GM18511 (cell line): ENCODE data around the gene LRP3.
"Not testable (repeated sequence)": the region's sequence is repeated elsewhere in the genome, so short reads cannot be mapped to it uniquely, and the experiment has no call there.

Experiments used
- ATAC-seq: cut with Tn5 transposase; IDR thresholded peaks from one replicate; pipeline ENCODE4 v1.9.1; 2021; ENCODE audit warnings: mild to moderate bottlenecking, moderate library complexity; ENCODE audit not compliant: unreplicated experiment

Gene LRP3, protein sequence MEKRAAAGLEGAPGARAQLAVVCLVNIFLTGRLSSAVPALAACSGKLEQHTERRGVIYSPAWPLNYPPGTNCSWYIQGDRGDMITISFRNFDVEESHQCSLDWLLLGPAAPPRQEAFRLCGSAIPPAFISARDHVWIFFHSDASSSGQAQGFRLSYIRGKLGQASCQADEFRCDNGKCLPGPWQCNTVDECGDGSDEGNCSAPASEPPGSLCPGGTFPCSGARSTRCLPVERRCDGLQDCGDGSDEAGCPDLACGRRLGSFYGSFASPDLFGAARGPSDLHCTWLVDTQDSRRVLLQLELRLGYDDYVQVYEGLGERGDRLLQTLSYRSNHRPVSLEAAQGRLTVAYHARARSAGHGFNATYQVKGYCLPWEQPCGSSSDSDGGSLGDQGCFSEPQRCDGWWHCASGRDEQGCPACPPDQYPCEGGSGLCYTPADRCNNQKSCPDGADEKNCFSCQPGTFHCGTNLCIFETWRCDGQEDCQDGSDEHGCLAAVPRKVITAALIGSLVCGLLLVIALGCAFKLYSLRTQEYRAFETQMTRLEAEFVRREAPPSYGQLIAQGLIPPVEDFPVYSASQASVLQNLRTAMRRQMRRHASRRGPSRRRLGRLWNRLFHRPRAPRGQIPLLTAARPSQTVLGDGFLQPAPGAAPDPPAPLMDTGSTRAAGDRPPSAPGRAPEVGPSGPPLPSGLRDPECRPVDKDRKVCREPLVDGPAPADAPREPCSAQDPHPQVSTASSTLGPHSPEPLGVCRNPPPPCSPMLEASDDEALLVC

GRCh38 chr19:33193865-33194362 is at the start of gene LRP3:
Gene LRP3 (plus strand): TSS chr19:33194330. CDS start chr19:33194786, 456 bp downstream.
- no peak for ATAC-seq

DNA sequence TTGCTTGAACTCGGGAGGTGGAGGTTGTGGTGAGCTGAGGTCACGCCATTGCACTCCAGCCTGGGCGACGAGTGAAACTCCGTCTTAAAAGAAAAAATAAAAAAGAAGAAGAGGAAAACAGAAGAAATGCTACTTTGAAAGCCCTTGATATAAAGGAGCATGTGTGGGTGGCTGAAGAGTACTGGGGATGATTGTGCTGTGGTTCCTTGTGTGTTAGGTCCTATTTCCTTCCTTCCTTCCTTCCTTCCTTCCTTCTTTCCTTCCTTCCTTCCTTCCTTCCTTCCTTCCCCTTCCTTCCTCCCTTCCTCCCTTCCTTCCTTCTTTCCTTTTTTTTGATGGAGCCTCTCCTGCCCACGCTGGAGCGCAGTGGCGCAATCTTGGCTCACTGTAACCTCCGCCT is 47.9 kb upstream of the LRP3 start:
- no peak for ATAC-seq

GRCh38 chr19:33147538-33147937 is 46.6 kb upstream of the LRP3 start:
- no peak for ATAC-seq

DNA sequence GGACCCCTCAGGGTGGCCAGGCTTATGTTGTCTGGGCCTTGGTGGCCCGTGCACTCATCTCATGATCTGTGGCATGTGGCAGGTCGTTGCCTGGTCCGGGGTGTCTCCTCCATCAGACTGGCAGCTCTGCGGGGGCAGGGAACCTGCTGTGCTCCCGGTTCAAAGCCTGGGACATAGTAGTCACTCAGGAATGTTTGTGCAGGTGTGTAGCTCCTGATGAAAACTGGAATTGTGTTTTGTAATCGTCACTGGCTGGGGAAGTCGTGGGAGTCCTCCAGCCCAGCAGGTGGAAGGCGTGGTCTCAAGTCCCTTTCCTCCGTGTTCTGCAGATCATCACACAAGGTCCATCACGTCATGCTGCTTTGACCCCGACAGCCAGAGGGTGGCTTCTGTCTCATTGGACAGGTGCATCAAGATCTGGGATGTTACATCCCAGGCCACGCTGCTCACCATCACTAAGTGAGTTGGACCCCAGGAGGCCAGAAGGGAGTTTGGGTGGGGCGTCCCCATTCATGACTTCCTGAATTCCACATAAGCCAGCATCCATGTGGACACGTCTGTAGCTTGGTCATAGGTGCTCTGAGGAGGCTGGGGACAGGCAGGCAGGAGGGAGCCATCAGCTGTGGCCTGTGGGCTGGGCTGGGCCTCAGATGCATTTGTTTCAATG is 43.1 kb upstream of the LRP3 start:
- no peak for ATAC-seq

- ATAC-seq, result no peak
These were observed 42.0 kb upstream of the LRP3 start for GRCh38 chr19:33152176-33152575.

DNA sequence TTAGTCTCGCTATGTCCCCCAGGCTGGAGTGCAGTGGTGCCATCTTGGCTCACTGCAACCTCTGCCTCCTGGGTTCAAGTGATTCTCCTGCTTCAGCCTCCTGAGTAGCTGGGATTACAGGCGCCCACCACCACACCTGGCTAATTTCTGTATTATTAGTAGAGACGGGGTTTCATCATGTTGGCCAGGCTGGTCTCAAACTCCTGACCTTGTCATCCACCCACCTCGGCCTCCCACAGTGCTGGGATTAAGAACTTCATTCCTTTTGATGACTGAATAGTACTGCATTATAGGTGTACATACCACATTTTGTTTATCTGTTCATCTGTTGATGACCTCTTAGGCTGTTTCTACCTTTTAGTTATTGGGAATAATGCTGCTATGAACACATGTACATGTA is 41.5 kb upstream of the LRP3 start:
- ATAC-seq, result not testable (repeated sequence)

DNA sequence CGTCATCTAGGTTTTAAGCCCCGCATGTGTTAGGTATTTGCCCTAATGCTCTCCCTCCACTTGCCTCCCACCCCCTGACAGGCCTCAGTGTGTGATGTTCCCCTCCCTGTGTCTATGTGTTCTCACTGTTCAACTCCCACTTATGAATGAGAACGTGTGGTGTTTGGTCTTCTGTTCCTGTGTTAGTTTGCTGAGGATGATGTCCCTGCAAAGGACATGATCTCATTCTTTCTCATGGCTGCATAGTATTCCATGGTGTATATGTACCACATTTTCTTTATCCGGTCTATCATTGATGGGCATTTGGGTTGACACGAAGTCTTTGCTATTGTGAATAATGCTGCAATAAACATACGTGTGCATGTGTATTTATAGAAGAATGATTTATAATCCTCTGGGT is 39.8 kb upstream of the LRP3 start:
- ATAC-seq, result not testable (repeated sequence)

DNA sequence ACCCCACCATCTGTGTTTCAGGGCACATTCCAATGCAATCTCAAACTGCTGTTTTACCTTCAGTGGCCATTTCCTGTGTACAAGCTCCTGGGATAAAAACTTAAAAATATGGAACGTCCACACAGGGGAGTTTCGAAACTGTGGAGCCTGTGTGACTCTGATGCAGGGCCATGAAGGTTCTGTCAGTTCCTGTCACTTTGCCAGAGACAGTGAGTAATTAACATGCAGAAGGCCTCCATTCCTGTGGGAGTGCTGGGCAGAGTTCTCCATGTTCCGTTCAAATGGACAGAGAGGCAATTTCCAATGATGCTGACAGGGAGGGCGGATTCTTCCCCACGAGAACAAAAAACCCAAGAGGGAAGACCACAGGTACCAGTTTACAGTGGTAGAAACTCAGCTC is 37.8 kb upstream of the LRP3 start:
- no peak for ATAC-seq

- no peak for ATAC-seq
These were observed 36.2 kb upstream of the LRP3 start for GRCh38 chr19:33157906-33158305.

GRCh38 chr19:33158365-33158764 is 35.8 kb upstream of the LRP3 start:
- ATAC-seq, result no peak

DNA sequence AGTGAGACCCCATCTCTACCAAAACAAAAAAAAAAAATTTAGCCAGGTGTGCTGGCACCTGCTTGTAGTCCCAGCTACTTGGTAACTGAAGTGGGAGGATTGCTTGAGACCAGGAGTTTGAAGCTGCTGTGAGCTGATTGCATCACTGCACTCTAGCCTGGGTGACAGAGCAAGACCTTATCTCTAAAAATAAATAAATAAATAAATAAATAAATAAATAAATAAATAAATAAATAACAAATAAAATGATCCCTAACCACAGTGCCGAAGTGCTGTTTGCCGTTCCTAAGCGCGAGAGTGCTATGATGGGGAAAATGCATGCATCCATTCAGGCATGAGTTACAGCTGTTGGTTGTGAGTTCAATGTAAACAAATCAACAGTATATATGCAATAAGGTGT is 35.0 kb upstream of the LRP3 start:
- no peak for ATAC-seq

GRCh38 chr19:33159893-33160292 is 34.2 kb upstream of the LRP3 start:
- ATAC-seq, result no peak

DNA sequence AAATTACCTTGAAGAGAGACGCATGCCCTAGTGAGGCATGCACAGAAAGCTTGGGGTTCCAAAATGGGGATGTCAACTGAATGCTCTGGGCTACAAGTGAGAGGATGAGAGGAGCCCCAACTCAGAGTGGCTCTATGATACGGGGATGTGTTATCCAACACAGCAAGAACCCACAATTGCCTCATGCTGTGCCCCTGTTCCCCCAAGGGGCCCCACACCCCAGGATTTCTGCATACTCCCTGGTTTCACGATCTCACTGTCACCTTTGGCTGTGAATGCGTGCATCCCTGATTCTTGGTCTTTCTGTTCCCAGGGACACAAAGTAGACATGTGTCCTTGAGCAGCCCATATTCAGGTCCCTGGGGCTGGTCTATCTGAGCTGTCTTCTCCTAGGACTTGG is 32.9 kb upstream of the LRP3 start:
- no peak for ATAC-seq

GRCh38 chr19:33163481-33163880 is 30.6 kb upstream of the LRP3 start:
- ATAC-seq, result no peak

DNA sequence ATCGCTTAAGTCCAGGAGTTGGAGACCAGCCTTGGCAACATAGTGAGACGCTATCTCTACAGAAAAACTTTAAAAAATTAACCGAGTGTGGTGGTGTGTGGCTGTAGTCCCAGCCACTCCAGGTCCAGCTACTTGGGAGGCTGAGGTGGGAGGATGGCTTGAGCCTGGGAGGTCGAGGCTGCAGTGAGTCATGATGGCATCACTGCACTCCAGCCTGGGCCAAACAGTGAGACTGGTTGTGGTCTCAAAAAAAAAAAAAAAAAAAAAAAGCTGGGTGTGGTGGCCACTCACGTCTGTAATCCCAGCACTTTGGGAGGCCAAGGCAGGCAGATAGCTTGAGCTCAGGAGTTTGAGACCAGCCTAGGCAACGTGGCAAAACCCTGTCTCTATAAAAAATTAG is 28.1 kb upstream of the LRP3 start:
- ATAC-seq, result not testable (repeated sequence)

GRCh38 chr19:33167438-33167837 is 26.7 kb upstream of the LRP3 start:
- ATAC-seq, result no peak

GRCh38 chr19:33168528-33168927 is 25.6 kb upstream of the LRP3 start:
- ATAC-seq, result no peak

DNA sequence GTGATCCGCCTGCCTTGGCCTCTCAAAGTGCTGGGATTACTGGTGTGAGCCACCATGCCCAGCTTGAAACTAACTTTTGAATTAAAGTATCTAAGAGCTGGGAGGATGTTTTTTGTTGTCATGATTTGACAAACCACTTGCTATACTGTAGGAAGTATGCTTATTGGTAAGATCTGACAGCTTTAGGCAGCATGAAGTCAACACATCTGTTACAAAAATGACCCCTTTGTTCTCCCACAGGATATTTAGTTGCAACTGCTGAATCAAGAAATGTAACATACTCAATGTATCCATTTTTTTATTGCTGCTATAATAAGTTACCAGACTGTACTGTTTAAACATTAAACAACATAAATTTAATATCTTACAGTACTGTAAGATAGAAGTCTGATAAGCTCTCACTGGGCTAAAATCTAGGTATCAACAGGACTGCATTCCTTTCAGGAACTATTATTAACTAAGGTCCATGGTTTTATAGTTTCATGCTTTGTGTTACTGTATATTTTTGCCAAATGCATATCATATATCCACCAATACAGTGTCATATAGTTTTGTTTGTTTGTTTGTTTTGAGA is 22.8 kb upstream of the LRP3 start:
- no peak for ATAC-seq

DNA sequence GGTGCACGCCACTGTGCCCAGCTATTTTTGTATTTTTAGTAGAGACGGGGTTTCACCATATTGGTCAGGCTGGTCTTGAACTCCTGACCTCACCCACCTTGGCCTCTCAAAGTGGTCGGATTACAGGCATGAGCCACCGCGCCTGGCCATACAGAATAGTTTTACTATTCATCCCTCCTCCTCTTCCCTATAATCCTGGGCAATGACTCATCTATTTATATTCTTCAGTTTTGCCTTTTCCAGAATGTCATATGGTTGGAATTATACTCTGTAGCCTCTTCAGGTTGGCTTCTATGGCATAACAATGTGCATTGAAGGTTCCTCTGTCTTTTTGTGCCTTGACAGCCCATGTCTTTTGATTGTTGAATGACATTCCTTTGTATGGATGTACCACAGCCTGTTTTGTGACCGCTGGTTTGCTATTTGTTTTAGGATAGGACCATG is 22.2 kb upstream of the LRP3 start:
- no peak for ATAC-seq

DNA sequence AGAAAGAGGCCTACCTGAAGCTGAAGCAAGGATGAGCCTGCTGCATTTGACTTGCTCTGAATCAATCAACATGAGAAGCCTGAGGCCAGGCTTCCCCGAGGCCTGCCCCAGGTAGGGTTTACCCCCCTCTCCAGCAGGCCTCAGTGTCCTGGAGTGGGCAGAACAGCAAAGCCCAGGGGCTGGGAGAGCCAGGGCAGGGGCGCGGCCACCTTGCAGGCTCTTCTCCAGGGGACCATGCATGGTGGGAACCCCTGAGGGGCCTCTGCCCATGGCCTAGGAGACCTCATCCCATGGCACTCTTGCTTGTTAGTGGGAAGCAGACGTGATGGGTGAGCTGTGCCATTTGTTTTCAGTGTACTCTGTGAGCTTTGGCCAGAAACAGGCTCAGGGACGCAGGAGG is 19.9 kb upstream of the LRP3 start:
- no peak for ATAC-seq

GRCh38 chr19:33175156-33175782 is 18.9 kb upstream of the LRP3 start:
- ATAC-seq, result no peak
